HepG2 (cell line): ENCODE results near the gene TGFA. TPM values are rescaled to one million over a fixed set of nuclear protein-coding genes. Genes with fewer than 3 reads are reported as not detected.

Experiments
- ATAC-seq: fragments of 200-7000 bp; cut with Tn5 transposase; 3 replicates; pipeline ENCODE4 v1.9.1; 2020; ENCODE audit warnings: mild to moderate bottlenecking, moderate library complexity
- BruUV-seq: library from RNA; stranded (reverse); fragments of 400-500 nt; replicated peaks from 2 replicates; lab custom pipeline; 2021; lab: Mats Ljungman, UMichigan
- CTCF ChIA-PET: fragments of 300-600 bp; formaldehyde crosslinking; extraction: SDS; loops from one replicate; lab custom pipeline; 2021; ENCODE audit warnings: low total read pairs, inconsistent platforms, low intra/inter-chr PET ratio; lab: Yijun Ruan, JAX
- POLR2A ChIA-PET: fragments of 350-600 bp; sonication (Branson Sonifier 250); formaldehyde crosslinking; loops from one replicate; lab custom pipeline; 2020; ENCODE audit warnings: antibody characterized with exemption, inconsistent platforms; lab: Yijun Ruan, JAX
- DNase-seq: peaks from one replicate; pipeline ENCODE4 v3.0.0-alpha.2; 2015; ENCODE audit warnings: low spot score
- FAIRE-seq: peaks from 3 replicates; lab custom pipeline; 2011; peaks lifted over from hg19 to GRCh38; lab: Jason Lieb, UNC
- H2AFZ ChIP-seq: one replicate; pipeline ENCODE4 v1.6.1; 2011; ENCODE audit warnings: low read length, inconsistent platforms
- H3K27ac ChIP-seq: fragments of 300-600 bp; 3 replicates; pipeline ENCODE4 v1.8.0; 2011; ENCODE audit warnings: mixed run types, mild to moderate bottlenecking, mixed read lengths, low read length, inconsistent platforms; ENCODE audit not compliant: insufficient read depth; ENCODE audit errors: extremely low read length
- H3K27me3 ChIP-seq, 2 experiments: fragments of 200-600 bp in 1 of 2; 2 replicates in 1 of 2; 3 replicates in 1 of 2; pipeline versions ENCODE4 v1.6.0 to v1.8.0; 2011; ENCODE audit warnings: low read length in 2 of 2, mild to moderate bottlenecking in 2 of 2, moderate library complexity in 2 of 2, inconsistent platforms in 1 of 2; ENCODE audit not compliant: insufficient read depth in 2 of 2, control insufficient read depth in 1 of 2
- H3K36me3 ChIP-seq, 2 experiments: fragments of 200-600 bp in 1 of 2; replicated peaks in 1 of 2; 2 replicates in 1 of 2; 3 replicates in 1 of 2; pipeline versions ENCODE4 v1.5.1 to v1.8.0; 2011; ENCODE audit warnings: low read length in 2 of 2, inconsistent platforms in 1 of 2; ENCODE audit not compliant: insufficient read depth in 2 of 2, control insufficient read depth in 1 of 2
- H3K4me1 ChIP-seq: 2 replicates; pipeline ENCODE4 v1.5.1; 2012; ENCODE audit warnings: low read length, inconsistent platforms; ENCODE audit not compliant: insufficient read depth
- H3K4me2 ChIP-seq: 2 replicates; pipeline ENCODE4 v1.6.0; 2011; ENCODE audit warnings: low read depth, low read length, inconsistent platforms
- H3K4me3 ChIP-seq, 3 experiments: fragments of 200-600 bp in 1 of 3; sonication (generic), shearing (Covaris generic) in 1 of 3; replicated peaks in 1 of 3; 2 replicates each; pipeline ENCODE4 v1.5.1; 2011 to 2016; ENCODE audit warnings: low read length in 3 of 3, inconsistent platforms in 2 of 3, low read depth in 2 of 3, mild to moderate bottlenecking in 2 of 3, control low read depth in 1 of 3, mixed read lengths in 1 of 3; ENCODE audit not compliant: insufficient read depth in 1 of 3
- H3K79me2 ChIP-seq: one replicate; pipeline ENCODE4 v1.6.1; 2011; ENCODE audit warnings: low read length, inconsistent platforms; ENCODE audit not compliant: insufficient read depth
- H3K9ac ChIP-seq: 2 replicates; pipeline ENCODE4 v1.6.0; 2011; ENCODE audit warnings: mild to moderate bottlenecking, low read depth, low read length, inconsistent platforms; ENCODE audit not compliant: insufficient read depth
- H3K9me3 ChIP-seq: 2 replicates; pipeline ENCODE4 v1.5.1; 2012; ENCODE audit warnings: mild to moderate bottlenecking, low read length
- H4K20me1 ChIP-seq: 2 replicates; pipeline ENCODE4 v1.6.0; 2011; ENCODE audit warnings: inconsistent platforms, mild to moderate bottlenecking, low read length, moderate library complexity; ENCODE audit not compliant: insufficient read depth
- PAWR ChIP-seq: sonication (generic); formaldehyde crosslinking; IDR thresholded peaks from 2 replicates; pipeline ENCODE4 v1.4.0; 2020; ENCODE audit warnings: missing genetic modification reagents, mild to moderate bottlenecking, borderline replicate concordance
- PBX3 ChIP-seq: sonication (generic); formaldehyde crosslinking; IDR thresholded peaks from 2 replicates; pipeline ENCODE4 v1.8.1; 2023; ENCODE audit warnings: missing genetic modification reagents, inconsistent platforms, borderline replicate concordance
- SMC3 ChIP-seq: IDR thresholded peaks from 2 replicates; pipeline ENCODE4 v1.6.1; 2011; ENCODE audit warnings: low read length, improper control_type of control experiment
- ZBTB44 ChIP-seq: sonication (generic); formaldehyde crosslinking; IDR thresholded peaks from 2 replicates; pipeline ENCODE4 v1.4.0; 2020; ENCODE audit warnings: missing genetic modification reagents
- ZNF629 ChIP-seq: sonication (generic); formaldehyde crosslinking; conservative IDR thresholded peaks from 2 replicates; pipeline ENCODE4 v1.5.0; 2020; ENCODE audit warnings: missing genetic modification reagents
- ZNF781 ChIP-seq: sonication (generic); formaldehyde crosslinking; IDR thresholded peaks from 2 replicates; pipeline ENCODE4 v1.5.1; 2020; ENCODE audit warnings: borderline replicate concordance, mild to moderate bottlenecking, missing genetic modification reagents; ENCODE audit errors: not compliant biosample characterization
- WGBS: methylation state at CpG from one replicate; pipeline ENCODE4 v1.1.6; 2017; ENCODE audit warnings: low lambda C conversion rate; 5-methylcytosine and 5-hydroxymethylcytosine counted together
- in situ Hi-C: cut with HindIII; loops from 2 replicates; pipeline ENCODE4 v1.10.0; 2017; ENCODE audit warnings: low pct_unique_long_range_greater_than_20kb; ENCODE audit not compliant: extremely low pct_ligation_motif_present
- intact Hi-C: fragments of 100-400 bp; cut with micrococcal nuclease; formaldehyde crosslinking; loops from one replicate; pipeline ENCODE4 v1.10.0; 2022; ENCODE audit not compliant: unreplicated experiment
- polyA plus RNA-seq, 8 experiments: library from polyadenylated mRNA; depleted of rRNA in 3 of 8; stranded (reverse) in 7 of 8; unstranded in 1 of 8; fragments of >200 nt; fragmentation: Illumina TruSeq in 4 of 8; extraction: Trizol in 4 of 8; gene quantifications; 2 replicates each; pipeline versions ENCODE4 v1.2.1 to v1.2.3, GENCODE V29; 2011 to 2016; ENCODE audit warnings: low read depth in 4 of 8, missing spikeins in 1 of 8, mixed read lengths in 1 of 8; ENCODE audit not compliant: insufficient read depth in 1 of 8
- total RNA-seq, 5 experiments: library from RNA; depleted of rRNA; stranded (reverse); fragments of >200 nt; fragmentation: Illumina TruSeq; extraction: Trizol; gene quantifications; 2 replicates each; pipeline ENCODE4 v1.2.3, GENCODE V29; 2016; ENCODE audit warnings: low read depth in 1 of 5

Gene TGFA
- total and polyA plus RNA-seq, 2 of the 13 experiments (the other 11 are each of a cell fraction or from before 2014, with no cell fraction given) = 7.8 to 15.3 TPM

DNA sequence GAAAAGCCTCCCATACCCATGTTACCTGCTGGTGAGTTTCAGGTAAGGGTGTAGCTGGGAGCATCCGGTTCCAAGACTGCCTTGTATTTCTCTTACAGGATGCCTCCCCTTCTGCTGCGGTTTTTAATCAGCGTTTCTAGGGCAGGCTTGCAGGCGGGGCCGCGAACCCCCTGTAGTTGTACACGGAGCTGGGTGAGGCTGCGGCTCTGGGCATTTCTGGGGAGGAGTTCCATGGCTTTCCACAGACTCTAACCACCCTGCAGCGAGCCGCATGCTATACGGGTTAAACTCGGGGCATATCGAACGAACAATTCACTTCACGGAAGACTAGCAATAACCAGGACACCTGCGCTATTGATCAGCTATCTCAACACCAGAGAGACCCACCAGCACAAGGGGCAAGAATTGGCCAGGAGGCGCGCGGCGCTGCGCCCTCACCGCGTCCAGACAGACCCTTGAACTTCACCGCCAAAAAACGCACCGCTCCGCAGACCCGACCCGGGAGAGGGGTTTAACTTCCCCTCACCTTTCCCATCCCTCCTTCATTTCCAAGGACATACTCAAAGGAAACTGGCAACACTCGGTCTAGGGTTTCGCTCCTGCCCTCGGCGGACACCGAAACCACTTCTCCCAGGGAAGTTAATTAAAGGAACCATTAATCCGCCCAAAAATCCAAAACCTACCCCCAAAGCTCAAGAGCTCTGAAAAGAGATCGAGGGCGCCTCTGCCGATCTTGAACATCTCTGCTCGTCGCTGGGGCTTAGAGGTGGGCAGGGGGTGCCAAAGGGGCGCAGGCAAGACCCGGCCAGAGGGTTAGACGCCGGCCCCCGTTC, 909 bp downstream of the TGFA start (continued):
- TF ChIP-seq PBX3 (no peak), SMC3 (no peak), ZBTB44 (CRISPR knock-in tag) (no peak), PAWR (CRISPR knock-in tag) (no peak)

- CTCF ChIA-PET = no interaction called here
- BruUV-seq = no TSS peak
- Histone ChIP-seq H3K4me1 (peaks cover 33% of the 10 kb centered on the region), H3K4me2 (peak overlapping the region; percentile 87), H3K27me3 (no peaks in the 10 kb centered on the region; a peak in 1 of 5 replicates), H3K9ac (no peak overlapping the region), H4K20me1 (peaks cover 5% of the 10 kb centered on the region; the same call in 1 of the 2 replicates)
- ATAC-seq = no peak
- intact Hi-C loops = loop anchor here (5.0 kb wide), 1 partner anchor 64 kb away; no protein-coding TSS in a partner anchor
- TF ChIP-seq ZNF629 (CRISPR knock-in tag) = peak; percentile 73
- TF ChIP-seq ZNF781 = no peak
- TF ChIP-seq, all 625 proteins: peak for 1
- Histone ChIP-seq H3K79me2 (peaks cover 41% of the 10 kb centered on the region), H3K9me3 (no peaks in the 10 kb centered on the region), H3K27ac (no peak overlapping the region), H2AFZ (no peak overlapping the region), H3K36me3 (no peaks in the 10 kb centered on the region), H3K4me3 (no peak overlapping the region)
- POLR2A ChIA-PET = interaction anchor here (0.9 kb wide), 1 partner anchor 293 kb away, joined by 4 read pairs; the partner anchor contains the start of gene PCYOX1
- in situ Hi-C loops = no loop called here
- DNase-seq (no peak), FAIRE-seq (no peak)
- WGBS = 80% methylated on average over 7 of the region's 7 CpGs
Observed at GRCh38 chr2:70551167-70551566, 2.5 kb downstream of the TGFA start.
